K562 (cell line): Measurements from ENCODE around the gene MEPE. TPM values are rescaled to one million over a fixed set of nuclear protein-coding genes. Genes with fewer than 3 reads are reported as not detected.

ENCODE experiments used
- POLR2G ChIP-seq: fragments of 200-400 bp; formaldehyde crosslinking; IDR thresholded peaks from 2 replicates; pipeline ENCODE4 v1.6.1; 2017; ENCODE audit warnings: low read depth, mild to moderate bottlenecking, antibody characterized with exemption, low read length, moderate library complexity
- TCF3 ChIP-seq: sonication (generic); formaldehyde crosslinking; IDR thresholded peaks from 2 replicates; pipeline ENCODE4 v1.4.0; 2020; ENCODE audit warnings: mild to moderate bottlenecking, missing genetic modification reagents
- polyA plus RNA-seq, 8 experiments: library from polyadenylated mRNA; depleted of rRNA in 4 of 8; stranded (reverse) in 5 of 8; unstranded in 3 of 8; fragments of >200 nt; fragmentation: Nextera tagmentation in 2 of 8; fragmentation: Illumina TruSeq in 1 of 8; extraction: Ambion mirVana in 2 of 8; extraction: Trizol in 1 of 8; gene quantifications; 2 replicates each; pipeline versions ENCODE4 v1.2.1 to v1.2.3, GENCODE V29; 2011 to 2014; ENCODE audit warnings: inconsistent platforms in 1 of 8, missing spikeins in 1 of 8
- total RNA-seq, 7 experiments: library from RNA; depleted of rRNA in 6 of 7; stranded (reverse); fragments of >200 nt in 6 of 7; fragmentation: Illumina TruSeq in 2 of 7; extraction: Trizol in 2 of 7; gene quantifications; 2 replicates each; pipeline versions ENCODE4 v1.2.1 to v1.2.3, GENCODE V29; 2011 to 2021; ENCODE audit warnings: low replicate concordance in 1 of 7
- TF ChIP-seq, protein P1 (sequence below): fragments of 200-600 bp; sonication (generic); IDR thresholded peaks from one replicate; pipeline ENCODE4 v1.6.1; 2012; ENCODE audit warnings: mild to moderate bottlenecking, low read depth, low read length, inconsistent platforms

Gene MEPE
- total and polyA plus RNA-seq, 9 of the 15 experiments (the other 6 are each of a cell fraction or from before 2014, with no cell fraction given), result not detected

DNA sequence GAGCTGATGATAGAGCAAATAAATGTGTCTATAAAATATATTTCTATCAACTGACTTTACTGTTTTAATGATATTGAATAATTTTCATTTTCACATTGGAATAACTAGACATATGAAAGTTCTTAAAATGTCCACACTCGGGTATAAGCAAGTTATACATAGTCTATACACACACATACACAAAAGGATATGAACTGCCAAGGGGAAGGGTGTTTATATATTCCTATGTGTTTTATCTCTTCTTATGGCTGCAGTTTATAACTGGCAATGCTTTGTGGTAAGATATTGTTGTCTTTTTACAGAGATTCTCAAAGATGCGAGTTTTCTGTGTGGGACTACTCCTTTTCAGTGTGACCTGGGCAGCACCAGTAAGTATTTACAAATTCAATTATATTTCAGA, 1.6 kb downstream of the MEPE start (continued):
- TF ChIP-seq, protein P1, sequence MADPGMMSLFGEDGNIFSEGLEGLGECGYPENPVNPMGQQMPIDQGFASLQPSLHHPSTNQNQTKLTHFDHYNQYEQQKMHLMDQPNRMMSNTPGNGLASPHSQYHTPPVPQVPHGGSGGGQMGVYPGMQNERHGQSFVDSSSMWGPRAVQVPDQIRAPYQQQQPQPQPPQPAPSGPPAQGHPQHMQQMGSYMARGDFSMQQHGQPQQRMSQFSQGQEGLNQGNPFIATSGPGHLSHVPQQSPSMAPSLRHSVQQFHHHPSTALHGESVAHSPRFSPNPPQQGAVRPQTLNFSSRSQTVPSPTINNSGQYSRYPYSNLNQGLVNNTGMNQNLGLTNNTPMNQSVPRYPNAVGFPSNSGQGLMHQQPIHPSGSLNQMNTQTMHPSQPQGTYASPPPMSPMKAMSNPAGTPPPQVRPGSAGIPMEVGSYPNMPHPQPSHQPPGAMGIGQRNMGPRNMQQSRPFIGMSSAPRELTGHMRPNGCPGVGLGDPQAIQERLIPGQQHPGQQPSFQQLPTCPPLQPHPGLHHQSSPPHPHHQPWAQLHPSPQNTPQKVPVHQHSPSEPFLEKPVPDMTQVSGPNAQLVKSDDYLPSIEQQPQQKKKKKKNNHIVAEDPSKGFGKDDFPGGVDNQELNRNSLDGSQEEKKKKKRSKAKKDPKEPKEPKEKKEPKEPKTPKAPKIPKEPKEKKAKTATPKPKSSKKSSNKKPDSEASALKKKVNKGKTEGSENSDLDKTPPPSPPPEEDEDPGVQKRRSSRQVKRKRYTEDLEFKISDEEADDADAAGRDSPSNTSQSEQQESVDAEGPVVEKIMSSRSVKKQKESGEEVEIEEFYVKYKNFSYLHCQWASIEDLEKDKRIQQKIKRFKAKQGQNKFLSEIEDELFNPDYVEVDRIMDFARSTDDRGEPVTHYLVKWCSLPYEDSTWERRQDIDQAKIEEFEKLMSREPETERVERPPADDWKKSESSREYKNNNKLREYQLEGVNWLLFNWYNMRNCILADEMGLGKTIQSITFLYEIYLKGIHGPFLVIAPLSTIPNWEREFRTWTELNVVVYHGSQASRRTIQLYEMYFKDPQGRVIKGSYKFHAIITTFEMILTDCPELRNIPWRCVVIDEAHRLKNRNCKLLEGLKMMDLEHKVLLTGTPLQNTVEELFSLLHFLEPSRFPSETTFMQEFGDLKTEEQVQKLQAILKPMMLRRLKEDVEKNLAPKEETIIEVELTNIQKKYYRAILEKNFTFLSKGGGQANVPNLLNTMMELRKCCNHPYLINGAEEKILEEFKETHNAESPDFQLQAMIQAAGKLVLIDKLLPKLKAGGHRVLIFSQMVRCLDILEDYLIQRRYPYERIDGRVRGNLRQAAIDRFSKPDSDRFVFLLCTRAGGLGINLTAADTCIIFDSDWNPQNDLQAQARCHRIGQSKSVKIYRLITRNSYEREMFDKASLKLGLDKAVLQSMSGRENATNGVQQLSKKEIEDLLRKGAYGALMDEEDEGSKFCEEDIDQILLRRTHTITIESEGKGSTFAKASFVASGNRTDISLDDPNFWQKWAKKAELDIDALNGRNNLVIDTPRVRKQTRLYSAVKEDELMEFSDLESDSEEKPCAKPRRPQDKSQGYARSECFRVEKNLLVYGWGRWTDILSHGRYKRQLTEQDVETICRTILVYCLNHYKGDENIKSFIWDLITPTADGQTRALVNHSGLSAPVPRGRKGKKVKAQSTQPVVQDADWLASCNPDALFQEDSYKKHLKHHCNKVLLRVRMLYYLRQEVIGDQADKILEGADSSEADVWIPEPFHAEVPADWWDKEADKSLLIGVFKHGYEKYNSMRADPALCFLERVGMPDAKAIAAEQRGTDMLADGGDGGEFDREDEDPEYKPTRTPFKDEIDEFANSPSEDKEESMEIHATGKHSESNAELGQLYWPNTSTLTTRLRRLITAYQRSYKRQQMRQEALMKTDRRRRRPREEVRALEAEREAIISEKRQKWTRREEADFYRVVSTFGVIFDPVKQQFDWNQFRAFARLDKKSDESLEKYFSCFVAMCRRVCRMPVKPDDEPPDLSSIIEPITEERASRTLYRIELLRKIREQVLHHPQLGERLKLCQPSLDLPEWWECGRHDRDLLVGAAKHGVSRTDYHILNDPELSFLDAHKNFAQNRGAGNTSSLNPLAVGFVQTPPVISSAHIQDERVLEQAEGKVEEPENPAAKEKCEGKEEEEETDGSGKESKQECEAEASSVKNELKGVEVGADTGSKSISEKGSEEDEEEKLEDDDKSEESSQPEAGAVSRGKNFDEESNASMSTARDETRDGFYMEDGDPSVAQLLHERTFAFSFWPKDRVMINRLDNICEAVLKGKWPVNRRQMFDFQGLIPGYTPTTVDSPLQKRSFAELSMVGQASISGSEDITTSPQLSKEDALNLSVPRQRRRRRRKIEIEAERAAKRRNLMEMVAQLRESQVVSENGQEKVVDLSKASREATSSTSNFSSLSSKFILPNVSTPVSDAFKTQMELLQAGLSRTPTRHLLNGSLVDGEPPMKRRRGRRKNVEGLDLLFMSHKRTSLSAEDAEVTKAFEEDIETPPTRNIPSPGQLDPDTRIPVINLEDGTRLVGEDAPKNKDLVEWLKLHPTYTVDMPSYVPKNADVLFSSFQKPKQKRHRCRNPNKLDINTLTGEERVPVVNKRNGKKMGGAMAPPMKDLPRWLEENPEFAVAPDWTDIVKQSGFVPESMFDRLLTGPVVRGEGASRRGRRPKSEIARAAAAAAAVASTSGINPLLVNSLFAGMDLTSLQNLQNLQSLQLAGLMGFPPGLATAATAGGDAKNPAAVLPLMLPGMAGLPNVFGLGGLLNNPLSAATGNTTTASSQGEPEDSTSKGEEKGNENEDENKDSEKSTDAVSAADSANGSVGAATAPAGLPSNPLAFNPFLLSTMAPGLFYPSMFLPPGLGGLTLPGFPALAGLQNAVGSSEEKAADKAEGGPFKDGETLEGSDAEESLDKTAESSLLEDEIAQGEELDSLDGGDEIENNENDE, result no peak
- no peak for TF ChIP-seq TCF3 (CRISPR knock-in tag)
- no peak for TF ChIP-seq POLR2G
